Gastrocnemius medialis (tissue), 4 donors: ENCODE measurements around the gene TTC28. TPM values are rescaled to one million over a fixed set of nuclear protein-coding genes. Genes with fewer than 3 reads are reported as not detected.

ENCODE experiments used
- ATAC-seq, 2 donors: fragments of 150-250 bp; one replicate each; pipeline ENCODE4 v1.9.1; 2016
- DNase-seq, 2 donors: peaks; one replicate each; pipeline ENCODE4 v3.0.0-alpha.2; 2019
- H3K27ac ChIP-seq, 4 donors: fragments of 200-600 bp; sonication (generic); 1 replicate in 1 of 4; 2 replicates in 3 of 4; pipeline ENCODE4 v1.5.1; 2016 to 2018; ENCODE audit warnings: mild to moderate bottlenecking in 2 of 4, moderate library complexity in 1 of 4
- H3K27me3 ChIP-seq, 3 donors: fragments of 200-600 bp; sonication (generic) in 2 of 3; 1 replicate in 1 of 3; 2 replicates in 2 of 3; pipeline versions ENCODE4 v1.5.1 to v1.6.0; 2016 to 2019; ENCODE audit warnings: mild to moderate bottlenecking in 1 of 3, moderate library complexity in 1 of 3
- H3K36me3 ChIP-seq, 2 donors: fragments of 200-600 bp; sonication (generic) in 1 of 2; one replicate each; pipeline ENCODE4 v1.5.1; 2017 to 2018
- H3K4me1 ChIP-seq, 2 donors: fragments of 200-600 bp; sonication (generic) in 1 of 2; one replicate each; pipeline ENCODE4 v1.5.1; 2016 to 2017; ENCODE audit warnings: mild to moderate bottlenecking in 2 of 2
- H3K4me3 ChIP-seq, 4 donors: fragments of 200-600 bp; sonication (generic) in 3 of 4; 1 replicate in 1 of 4; 2 replicates in 3 of 4; pipeline ENCODE4 v1.5.1; 2016 to 2019; ENCODE audit warnings: mild to moderate bottlenecking in 2 of 4
- H3K9me3 ChIP-seq, 3 donors: fragments of 200-600 bp; sonication (generic) in 2 of 3; 1 replicate in 1 of 3; 2 replicates in 2 of 3; pipeline ENCODE4 v1.5.1; 2016 to 2019
- CTCF ChIP-seq, 5 experiments: fragments of 450-650 bp in 3 of 5; fragments of 200-600 bp in 2 of 5; sonication (generic) in 2 of 5; IDR thresholded peaks in 4 of 5; conservative IDR thresholded peaks in 1 of 5; 1 replicate in 4 of 5; 2 replicates in 1 of 5; pipeline ENCODE4 v1.5.1; 2016 to 2019; ENCODE audit warnings: antibody characterized with exemption in 5 of 5, mild to moderate bottlenecking in 3 of 5, moderate library complexity in 3 of 5
- POLR2A ChIP-seq, 2 donors: fragments of 450-650 bp; IDR thresholded peaks; one replicate each; pipeline ENCODE4 v1.6.1; 2017; ENCODE audit warnings: antibody characterized with exemption in 2 of 2, mild to moderate bottlenecking in 2 of 2, moderate library complexity in 2 of 2
- in situ Hi-C, 4 donors: fragments of 200-750 bp; cut with MboI; loops; one replicate each; pipeline versions ENCODE4 v1.15.0 to v1.8.0; 2017; ENCODE audit warnings: low sequenced_read_pairs in 4 of 4
- intact Hi-C: fragments of 100-400 bp; cut with DNase I; formaldehyde crosslinking; loops from one replicate; pipeline ENCODE4 v1.15.1; 2023; ENCODE audit warnings: low total_unique reads
- total RNA-seq, 4 donors: library from RNA; depleted of rRNA; stranded (reverse); fragments of >200 nt; gene quantifications; one replicate each; pipeline versions ENCODE4 v1.1.0 to v1.2.3, GENCODE V29; 2016

TTC28 gene
- total RNA-seq, 4 donors from 2014 or later = 6.3 to 18.1 (median 8.4) TPM

GRCh38 chr22:28597665-28598064, 82.0 kb downstream of the TTC28 start:
- H3K27me3 ChIP-seq = no peaks in the 10 kb centered on the region
- H3K4me1 ChIP-seq = no peaks in the 10 kb centered on the region
- no peaks in the 10 kb centered on the region for H3K9me3 ChIP-seq
- TF ChIP-seq CTCF (IDR thresholded peaks at IDR 0.05 in 4 of 5, conservative IDR thresholded peaks at IDR 0.05 in 1 of 5) = no peak
- no peak for TF ChIP-seq POLR2A (IDR thresholded peaks at IDR 0.05)
- no peak overlapping the region for H3K27ac ChIP-seq
- in situ Hi-C loops = loop anchor here (5.0 to 25.0 kb wide), 4 partner anchors 543 to 713 kb away; no protein-coding TSS in a partner anchor
- no peak for ATAC-seq
- H3K36me3 ChIP-seq = no peaks in the 10 kb centered on the region
- no peak overlapping the region for H3K4me3 ChIP-seq
- intact Hi-C loops = loop anchor here (10.0 kb wide), 3 partner anchors 573 to 1843 kb away; no protein-coding TSS in a partner anchor
- DNase-seq = no peak

GRCh38 chr22:28594797-28595462, 84.7 kb downstream of the TTC28 start:
- Histone ChIP-seq H3K4me3 (no peak overlapping the region), H3K27me3 (no peaks in the 10 kb centered on the region), H3K27ac (no peak overlapping the region), H3K4me1 (no peaks in the 10 kb centered on the region), H3K9me3 (no peaks in the 10 kb centered on the region), H3K36me3 (no peaks in the 10 kb centered on the region)
- no peak for DNase-seq
- no peak for TF ChIP-seq POLR2A (IDR thresholded peaks at IDR 0.05)
- peak; percentile 68 to 89 (median 71) for TF ChIP-seq CTCF (IDR thresholded peaks at IDR 0.05 in 4 of 5, conservative IDR thresholded peaks at IDR 0.05 in 1 of 5)
- ATAC-seq = peak; percentile 83 to 97
- intact Hi-C loops = loop anchor here (1.0 to 10.0 kb wide), 4 partner anchors 544 to 1840 kb away; no protein-coding TSS in a partner anchor
- in situ Hi-C loops = loop anchor here (5.0 to 25.0 kb wide), 4 partner anchors 540 to 710 kb away; no protein-coding TSS in a partner anchor

- no peaks in the 10 kb centered on the region for H3K9me3 ChIP-seq
- in situ Hi-C loops = loop anchor here (5.0 to 25.0 kb wide), 4 partner anchors 539 to 709 kb away; no protein-coding TSS in a partner anchor
- no peak overlapping the region for H3K27ac ChIP-seq
- no peak for ATAC-seq
- intact Hi-C loops = loop anchor here (1.0 to 10.0 kb wide), 4 partner anchors 543 to 1839 kb away; no protein-coding TSS in a partner anchor
- no peaks in the 10 kb centered on the region for H3K4me1 ChIP-seq
- H3K27me3 ChIP-seq = no peaks in the 10 kb centered on the region
- no peaks in the 10 kb centered on the region for H3K36me3 ChIP-seq
- H3K4me3 ChIP-seq = no peak overlapping the region
- DNase-seq = no peak
- no peak for TF ChIP-seq CTCF (IDR thresholded peaks at IDR 0.05 in 4 of 5, conservative IDR thresholded peaks at IDR 0.05 in 1 of 5)
- no peak for TF ChIP-seq POLR2A (IDR thresholded peaks at IDR 0.05)
Observed at GRCh38 chr22:28594076-28594796, 85.4 kb downstream of the TTC28 start.

GRCh38 chr22:28593299-28593698, 86.3 kb downstream of the TTC28 start:
- no peak for TF ChIP-seq POLR2A (IDR thresholded peaks at IDR 0.05)
- ATAC-seq (no peak), DNase-seq (no peak)
- Histone ChIP-seq H3K27ac (no peak overlapping the region), H3K27me3 (no peaks in the 10 kb centered on the region), H3K4me1 (no peaks in the 10 kb centered on the region), H3K4me3 (no peak overlapping the region), H3K36me3 (no peaks in the 10 kb centered on the region), H3K9me3 (no peaks in the 10 kb centered on the region)
- intact Hi-C loops = loop anchor here (10.0 kb wide), 3 partner anchors 568 to 1838 kb away; no protein-coding TSS in a partner anchor
- in situ Hi-C loops = loop anchor here (5.0 to 25.0 kb wide), 4 partner anchors 538 to 708 kb away; no protein-coding TSS in a partner anchor
